ENCODE results near the gene COG8. TPM values are rescaled to one million over a fixed set of nuclear protein-coding genes. Genes with fewer than 3 reads are reported as not detected.

The COG8 gene
- total RNA-seq, 1 donor from 2014 or later = 19.6 TPM

- intact Hi-C loops (cut with DNase I) = no loop called here
- DNase-seq (ENCODE audit: missing footprints) (peak; percentile 86), ATAC-seq (peak; percentile 59)
Measured at GRCh38 chr16:69324013-69324531, 15.3 kb downstream of the COG8 start.

GRCh38 chr16:69323415-69323814 is 15.9 kb downstream of the COG8 start:
- no peak for DNase-seq (ENCODE audit: missing footprints)
- intact Hi-C loops (cut with DNase I) = no loop called here
- ATAC-seq = no peak

- intact Hi-C loops (cut with DNase I) = no loop called here
- DNase-seq (ENCODE audit: missing footprints) (no peak), ATAC-seq (no peak)
Measured at GRCh38 chr16:69322343-69322742, 17.0 kb downstream of the COG8 start.

- ATAC-seq (no peak), DNase-seq (ENCODE audit: missing footprints) (no peak)
- intact Hi-C loops (cut with DNase I) = no loop called here
Measured at GRCh38 chr16:69321080-69321479, 18.3 kb downstream of the COG8 start.

GRCh38 chr16:69320740-69321073 is 18.7 kb downstream of the COG8 start:
- intact Hi-C loops (cut with DNase I) = no loop called here
- no peak for DNase-seq (ENCODE audit: missing footprints)
- ATAC-seq = no peak

GRCh38 chr16:69319826-69320739 is 19.3 kb downstream of the COG8 start:
- DNase-seq (ENCODE audit: missing footprints) (no peak), ATAC-seq (no peak)
- intact Hi-C loops (cut with DNase I) = no loop called here

GRCh38 chr16:69319381-69319780 is 20.0 kb downstream of the COG8 start:
- intact Hi-C loops (cut with DNase I) = no loop called here

GRCh38 chr16:69318911-69319289 is 20.5 kb downstream of the COG8 start:
- intact Hi-C loops (cut with DNase I) = no loop called here
- ATAC-seq = no peak

More at GRCh38 chr16:69319381-69319780, 20.0 kb downstream of the COG8 start:
- ATAC-seq (no peak), DNase-seq (ENCODE audit: missing footprints) (no peak)

GRCh38 chr16:69318177-69318910 is 21.0 kb downstream of the COG8 start:
- no peak for DNase-seq (ENCODE audit: missing footprints)
- intact Hi-C loops (cut with DNase I) = no loop called here
- ATAC-seq = no peak

More at GRCh38 chr16:69318911-69319289, 20.5 kb downstream of the COG8 start:
- DNase-seq (ENCODE audit: missing footprints) = no peak

- DNase-seq (ENCODE audit: missing footprints) (no peak), ATAC-seq (no peak)
- intact Hi-C loops (cut with DNase I) = no loop called here
Measured at GRCh38 chr16:69316595-69317034, 22.7 kb downstream of the COG8 start.

GRCh38 chr16:69315486-69316311 is 23.7 kb downstream of the COG8 start:
- ATAC-seq (no peak), DNase-seq (ENCODE audit: missing footprints) (no peak)
- intact Hi-C loops (cut with DNase I) = no loop called here

- intact Hi-C loops (cut with DNase I) = no loop called here
- no peak for DNase-seq (ENCODE audit: missing footprints)
- no peak for ATAC-seq
Measured at GRCh38 chr16:69314534-69314933, 24.8 kb downstream of the COG8 start.

GRCh38 chr16:69313469-69313868 is 25.9 kb downstream of the COG8 start:
- no peak for ATAC-seq
- DNase-seq (ENCODE audit: missing footprints) = no peak
- intact Hi-C loops (cut with DNase I) = no loop called here

GRCh38 chr16:69311533-69312387 is 27.6 kb downstream of the COG8 start:
- intact Hi-C loops (cut with DNase I) = no loop called here
- ATAC-seq = peak; percentile 35
- DNase-seq (ENCODE audit: missing footprints) = peak; percentile 79

GRCh38 chr16:69310653-69311532 is 28.5 kb downstream of the COG8 start, which contains the start of gene VPS4A:
Gene VPS4A (plus strand): TSS chr16:69311350. CDS start chr16:69311512, 162 bp downstream.
- ATAC-seq (peak; percentile 97), DNase-seq (ENCODE audit: missing footprints) (peak; percentile 98)
- intact Hi-C loops (cut with DNase I) = no loop called here

- ATAC-seq = no peak
- DNase-seq (ENCODE audit: missing footprints) = no peak
- intact Hi-C loops (cut with DNase I) = no loop called here
Measured at GRCh38 chr16:69309316-69309715, 30.0 kb downstream of the COG8 start.

- ATAC-seq = no peak
- intact Hi-C loops (cut with DNase I) = no loop called here
- no peak for DNase-seq (ENCODE audit: missing footprints)
Measured at GRCh38 chr16:69307856-69308255, 31.5 kb downstream of the COG8 start.
